Endothelial cell (in vitro differentiated cells): ENCODE measurements around the gene GATA3. TPM values are rescaled to one million over a fixed set of nuclear protein-coding genes. Genes with fewer than 3 reads are reported as not detected.

Experiments used
- DNase-seq: peaks from one replicate; pipeline ENCODE4 v3.0.0; 2021; ENCODE audit warnings: low spot score
- H3K27ac Mint-ChIP-seq: one replicate; pipeline ENCODE4 v1.8.0; 2021; ENCODE audit warnings: mixed read lengths, inconsistent platforms; ENCODE audit not compliant: unreplicated experiment
- H3K27me3 Mint-ChIP-seq: one replicate; pipeline ENCODE4 v1.8.0; 2021; ENCODE audit warnings: mild to moderate bottlenecking, moderate library complexity, mixed read lengths, inconsistent platforms; ENCODE audit not compliant: unreplicated experiment
- H3K36me3 Mint-ChIP-seq: one replicate; pipeline ENCODE4 v1.8.0; 2021; ENCODE audit warnings: mild to moderate bottlenecking, low read depth, mixed read lengths, inconsistent platforms; ENCODE audit not compliant: unreplicated experiment
- H3K4me1 Mint-ChIP-seq: one replicate; pipeline ENCODE4 v1.8.0; 2021; ENCODE audit warnings: mild to moderate bottlenecking, mixed read lengths, inconsistent platforms; ENCODE audit not compliant: unreplicated experiment
- H3K4me3 Mint-ChIP-seq: one replicate; pipeline ENCODE4 v1.8.0; 2021; ENCODE audit warnings: mild to moderate bottlenecking, mixed read lengths, inconsistent platforms; ENCODE audit not compliant: unreplicated experiment
- H3K9me3 Mint-ChIP-seq: one replicate; pipeline ENCODE4 v1.8.0; 2021; ENCODE audit warnings: mixed read lengths, inconsistent platforms; ENCODE audit not compliant: unreplicated experiment
- CTCF ChIP-seq: fragments of 200-600 bp; sonication (generic); IDR thresholded peaks from one replicate; pipeline ENCODE4 v1.5.0; 2021; ENCODE audit warnings: antibody characterized with exemption; ENCODE audit not compliant: unreplicated experiment
- total RNA-seq: library from RNA; stranded (reverse); fragmentation: NEBNext Ultra II Directional; extraction: Animal tissue kit (Norgen Biotek cat#: 25700); gene quantifications from one replicate; pipeline ENCODE4 v1.2.1, GENCODE V29; 2021; ENCODE audit not compliant: unreplicated experiment

The GATA3 gene
- total RNA-seq, 1 donor from 2014 or later, result 70.9 TPM

GRCh38 chr10:8084799-8085198 lies 30.3 kb downstream of the GATA3 start:
- Mint-ChIP-seq H3K36me3 (peaks cover 5% of the 10 kb centered on the region), H3K27me3 (peaks cover 2% of the 10 kb centered on the region), H3K27ac (no peak overlapping the region), H3K9me3 (no peaks in the 10 kb centered on the region), H3K4me1 (no peaks in the 10 kb centered on the region), H3K4me3 (no peak overlapping the region)
- DNase-seq, result no peak
- no peak for TF ChIP-seq CTCF

- no peak for TF ChIP-seq CTCF
- Mint-ChIP-seq H3K36me3 (peaks cover 5% of the 10 kb centered on the region), H3K9me3 (no peaks in the 10 kb centered on the region), H3K4me3 (no peak overlapping the region), H3K27me3 (peaks cover 4% of the 10 kb centered on the region), H3K4me1 (no peaks in the 10 kb centered on the region), H3K27ac (no peak overlapping the region)
- DNase-seq, result no peak
These were observed 30.8 kb downstream of the GATA3 start for GRCh38 chr10:8085251-8085650.

- H3K4me1 Mint-ChIP-seq, result no peaks in the 10 kb centered on the region
These were observed 31.8 kb downstream of the GATA3 start for GRCh38 chr10:8086315-8086714.

GRCh38 chr10:8088504-8088903 lies 34.0 kb downstream of the GATA3 start:
- H3K36me3 Mint-ChIP-seq, result no peaks in the 10 kb centered on the region
- no peak overlapping the region for H3K27ac Mint-ChIP-seq
- TF ChIP-seq CTCF, result no peak
- H3K4me3 Mint-ChIP-seq, result no peak overlapping the region
- no peaks in the 10 kb centered on the region for H3K4me1 Mint-ChIP-seq
- no peaks in the 10 kb centered on the region for H3K9me3 Mint-ChIP-seq
- H3K27me3 Mint-ChIP-seq, result peaks cover 4% of the 10 kb centered on the region
- DNase-seq, result no peak

More at GRCh38 chr10:8086315-8086714, 31.8 kb downstream of the GATA3 start:
- Mint-ChIP-seq H3K9me3 (no peaks in the 10 kb centered on the region), H3K36me3 (peaks cover under 1% of the 10 kb centered on the region), H3K4me3 (no peak overlapping the region), H3K27me3 (peaks cover 4% of the 10 kb centered on the region), H3K27ac (no peak overlapping the region)
- no peak for DNase-seq
- TF ChIP-seq CTCF, result no peak

GRCh38 chr10:8092428-8092827 lies 37.9 kb downstream of the GATA3 start:
- Mint-ChIP-seq H3K9me3 (no peaks in the 10 kb centered on the region), H3K4me3 (no peak overlapping the region), H3K4me1 (peaks cover 8% of the 10 kb centered on the region), H3K36me3 (peaks cover 4% of the 10 kb centered on the region), H3K27me3 (peaks cover 8% of the 10 kb centered on the region), H3K27ac (no peak overlapping the region)
- DNase-seq, result no peak
- no peak for TF ChIP-seq CTCF
